HepG2 (cell line): ENCODE measurements around the gene PHACTR1. TPM values are rescaled to one million over a fixed set of nuclear protein-coding genes. Genes with fewer than 3 reads are reported as not detected.

Experiments used
- ATAC-seq: fragments of 200-7000 bp; cut with Tn5 transposase; 3 replicates; pipeline ENCODE4 v1.9.1; 2020; ENCODE audit warnings: mild to moderate bottlenecking, moderate library complexity
- BruUV-seq: library from RNA; stranded (reverse); fragments of 400-500 nt; replicated peaks from 2 replicates; lab custom pipeline; 2021; lab: Mats Ljungman, UMichigan
- CTCF ChIA-PET: fragments of 300-600 bp; formaldehyde crosslinking; extraction: SDS; loops from one replicate; lab custom pipeline; 2021; ENCODE audit warnings: low total read pairs, inconsistent platforms, low intra/inter-chr PET ratio; lab: Yijun Ruan, JAX
- POLR2A ChIA-PET: fragments of 350-600 bp; sonication (Branson Sonifier 250); formaldehyde crosslinking; loops from one replicate; lab custom pipeline; 2020; ENCODE audit warnings: antibody characterized with exemption, inconsistent platforms; lab: Yijun Ruan, JAX
- DNase-seq: peaks from one replicate; pipeline ENCODE4 v3.0.0-alpha.2; 2015; ENCODE audit warnings: low spot score
- FAIRE-seq: peaks from 3 replicates; lab custom pipeline; 2011; peaks lifted over from hg19 to GRCh38; lab: Jason Lieb, UNC
- H2AFZ ChIP-seq: one replicate; pipeline ENCODE4 v1.6.1; 2011; ENCODE audit warnings: low read length, inconsistent platforms
- H3K27ac ChIP-seq: fragments of 300-600 bp; 3 replicates; pipeline ENCODE4 v1.8.0; 2011; ENCODE audit warnings: mixed run types, mild to moderate bottlenecking, mixed read lengths, low read length, inconsistent platforms; ENCODE audit not compliant: insufficient read depth; ENCODE audit errors: extremely low read length
- H3K27me3 ChIP-seq, 2 experiments: fragments of 200-600 bp in 1 of 2; 2 replicates in 1 of 2; 3 replicates in 1 of 2; pipeline versions ENCODE4 v1.6.0 to v1.8.0; 2011; ENCODE audit warnings: low read length in 2 of 2, mild to moderate bottlenecking in 2 of 2, moderate library complexity in 2 of 2, inconsistent platforms in 1 of 2; ENCODE audit not compliant: insufficient read depth in 2 of 2, control insufficient read depth in 1 of 2
- H3K36me3 ChIP-seq, 2 experiments: fragments of 200-600 bp in 1 of 2; replicated peaks in 1 of 2; 2 replicates in 1 of 2; 3 replicates in 1 of 2; pipeline versions ENCODE4 v1.5.1 to v1.8.0; 2011; ENCODE audit warnings: low read length in 2 of 2, inconsistent platforms in 1 of 2; ENCODE audit not compliant: insufficient read depth in 2 of 2, control insufficient read depth in 1 of 2
- H3K4me1 ChIP-seq: 2 replicates; pipeline ENCODE4 v1.5.1; 2012; ENCODE audit warnings: low read length, inconsistent platforms; ENCODE audit not compliant: insufficient read depth
- H3K4me2 ChIP-seq: 2 replicates; pipeline ENCODE4 v1.6.0; 2011; ENCODE audit warnings: low read depth, low read length, inconsistent platforms
- H3K4me3 ChIP-seq, 3 experiments: fragments of 200-600 bp in 1 of 3; sonication (generic), shearing (Covaris generic) in 1 of 3; replicated peaks in 1 of 3; 2 replicates each; pipeline ENCODE4 v1.5.1; 2011 to 2016; ENCODE audit warnings: low read length in 3 of 3, inconsistent platforms in 2 of 3, low read depth in 2 of 3, mild to moderate bottlenecking in 2 of 3, control low read depth in 1 of 3, mixed read lengths in 1 of 3; ENCODE audit not compliant: insufficient read depth in 1 of 3
- H3K79me2 ChIP-seq: one replicate; pipeline ENCODE4 v1.6.1; 2011; ENCODE audit warnings: low read length, inconsistent platforms; ENCODE audit not compliant: insufficient read depth
- H3K9ac ChIP-seq: 2 replicates; pipeline ENCODE4 v1.6.0; 2011; ENCODE audit warnings: mild to moderate bottlenecking, low read depth, low read length, inconsistent platforms; ENCODE audit not compliant: insufficient read depth
- H3K9me3 ChIP-seq: 2 replicates; pipeline ENCODE4 v1.5.1; 2012; ENCODE audit warnings: mild to moderate bottlenecking, low read length
- H4K20me1 ChIP-seq: 2 replicates; pipeline ENCODE4 v1.6.0; 2011; ENCODE audit warnings: inconsistent platforms, mild to moderate bottlenecking, low read length, moderate library complexity; ENCODE audit not compliant: insufficient read depth
- AFF4 ChIP-seq: sonication (generic); formaldehyde crosslinking; IDR thresholded peaks from 2 replicates; pipeline ENCODE4 v1.4.0; 2020; ENCODE audit warnings: missing genetic modification reagents
- CEBPG ChIP-seq: IDR thresholded peaks from 2 replicates; pipeline ENCODE4 v1.6.1; 2016
- DMAP1 ChIP-seq: IDR thresholded peaks from 2 replicates; pipeline ENCODE4 v1.6.1; 2016
- ELF3 ChIP-seq: IDR thresholded peaks from 2 replicates; pipeline ENCODE4 v1.6.1; 2016; ENCODE audit warnings: missing genetic modification reagents, missing compliant biosample characterization
- HCFC1 ChIP-seq: fragments of 150-350 bp; IDR thresholded peaks from 2 replicates; pipeline ENCODE4 v1.6.1; 2014; ENCODE audit warnings: low read depth, low read length
- HES4 ChIP-seq: sonication (generic); formaldehyde crosslinking; IDR thresholded peaks from 2 replicates; pipeline ENCODE4 v1.9.0; 2021; ENCODE audit warnings: mild to moderate bottlenecking, missing genetic modification reagents, borderline replicate concordance
- PLRG1 ChIP-seq: fragments of 450-650 bp; conservative IDR thresholded peaks from 2 replicates; pipeline ENCODE4 v1.6.1; 2016
- RAD51 ChIP-seq: fragments of 450-650 bp; IDR thresholded peaks from 2 replicates; pipeline ENCODE4 v1.6.1; 2016; ENCODE audit warnings: borderline replicate concordance
- SNAPC5 ChIP-seq: sonication (generic); formaldehyde crosslinking; IDR thresholded peaks from 2 replicates; pipeline ENCODE4 v1.8.1; 2023; ENCODE audit warnings: mild to moderate bottlenecking, missing genetic modification reagents, borderline replicate concordance
- SPEN ChIP-seq: sonication (generic); formaldehyde crosslinking; IDR thresholded peaks from 2 replicates; pipeline ENCODE4 v1.5.1; 2020; ENCODE audit warnings: low read depth, mild to moderate bottlenecking, missing genetic modification reagents
- ZBTB38 ChIP-seq: sonication (generic); formaldehyde crosslinking; IDR thresholded peaks from 2 replicates; pipeline ENCODE4 v1.5.1; 2020; ENCODE audit warnings: mild to moderate bottlenecking, missing genetic modification reagents
- ZNF121 ChIP-seq: sonication (generic); formaldehyde crosslinking; IDR thresholded peaks from 2 replicates; pipeline ENCODE4 v1.5.0; 2020; ENCODE audit warnings: mild to moderate bottlenecking, missing genetic modification reagents
- ZNF180 ChIP-seq: sonication (generic); formaldehyde crosslinking; IDR thresholded peaks from 2 replicates; pipeline ENCODE4 v1.4.0; 2020; ENCODE audit warnings: low read depth, missing genetic modification reagents, borderline replicate concordance
- ZNF207 ChIP-seq: fragments of 450-650 bp; IDR thresholded peaks from 2 replicates; pipeline ENCODE4 v1.6.1; 2016; ENCODE audit warnings: antibody characterized with exemption, borderline replicate concordance
- ZNF225 ChIP-seq: sonication (generic); formaldehyde crosslinking; IDR thresholded peaks from 2 replicates; pipeline ENCODE4 v1.4.0; 2020; ENCODE audit warnings: mild to moderate bottlenecking, missing genetic modification reagents
- ZNF414 ChIP-seq: sonication (generic); formaldehyde crosslinking; IDR thresholded peaks from 2 replicates; pipeline ENCODE4 v1.5.0; 2020; ENCODE audit warnings: missing genetic modification reagents
- ZNF720 ChIP-seq: sonication (generic); formaldehyde crosslinking; IDR thresholded peaks from 2 replicates; pipeline ENCODE4 v1.4.0; 2020; ENCODE audit warnings: missing genetic modification reagents
- WGBS: methylation state at CpG from one replicate; pipeline ENCODE4 v1.1.6; 2017; ENCODE audit warnings: low lambda C conversion rate; 5-methylcytosine and 5-hydroxymethylcytosine counted together
- in situ Hi-C: cut with HindIII; loops from 2 replicates; pipeline ENCODE4 v1.10.0; 2017; ENCODE audit warnings: low pct_unique_long_range_greater_than_20kb; ENCODE audit not compliant: extremely low pct_ligation_motif_present
- intact Hi-C: fragments of 100-400 bp; cut with micrococcal nuclease; formaldehyde crosslinking; loops from one replicate; pipeline ENCODE4 v1.10.0; 2022; ENCODE audit not compliant: unreplicated experiment
- polyA plus RNA-seq, 8 experiments: library from polyadenylated mRNA; depleted of rRNA in 3 of 8; stranded (reverse) in 7 of 8; unstranded in 1 of 8; fragments of >200 nt; fragmentation: Illumina TruSeq in 4 of 8; extraction: Trizol in 4 of 8; gene quantifications; 2 replicates each; pipeline versions ENCODE4 v1.2.1 to v1.2.3, GENCODE V29; 2011 to 2016; ENCODE audit warnings: low read depth in 4 of 8, missing spikeins in 1 of 8, mixed read lengths in 1 of 8; ENCODE audit not compliant: insufficient read depth in 1 of 8
- total RNA-seq, 5 experiments: library from RNA; depleted of rRNA; stranded (reverse); fragments of >200 nt; fragmentation: Illumina TruSeq; extraction: Trizol; gene quantifications; 2 replicates each; pipeline ENCODE4 v1.2.3, GENCODE V29; 2016; ENCODE audit warnings: low read depth in 1 of 5

PHACTR1 gene
- total and polyA plus RNA-seq, 2 of the 13 experiments (the other 11 are each of a cell fraction or from before 2014, with no cell fraction given): 0.09 TPM; not detected in 1

GRCh38 chr6:13011612-13012146, 295.1 kb downstream of the PHACTR1 start:
- no peak overlapping the region for H3K4me2 ChIP-seq
- TF ChIP-seq HES4 (CRISPR knock-in tag): no peak
- TF ChIP-seq ZNF225 (CRISPR knock-in tag): no peak
- no peak for TF ChIP-seq ZNF207
- no peak for TF ChIP-seq CEBPG (CRISPR knock-in tag)
- TF ChIP-seq AFF4 (CRISPR knock-in tag): no peak
- TF ChIP-seq SNAPC5 (CRISPR knock-in tag): no peak
- no peak for TF ChIP-seq RAD51
- TF ChIP-seq ZBTB38 (CRISPR knock-in tag): no peak
- no peak for TF ChIP-seq ZNF121
- no peak for TF ChIP-seq SPEN
- no peak for TF ChIP-seq PLRG1
- no peak for TF ChIP-seq ZNF414 (CRISPR knock-in tag)
- TF ChIP-seq ZNF720 (CRISPR knock-in tag): no peak
- no peak for TF ChIP-seq HCFC1
- no peak for TF ChIP-seq DMAP1
- TF ChIP-seq ELF3 (CRISPR knock-in tag): no peak
- no peak for TF ChIP-seq ZNF180
- ATAC-seq (no peak), DNase-seq (peak; percentile 6), FAIRE-seq (no peak)
- H3K4me3 ChIP-seq: no peak overlapping the region
- no peaks in the 10 kb centered on the region for H3K79me2 ChIP-seq
- in situ Hi-C loops: no loop called here
- peaks cover 16 to 70% of the 10 kb centered on the region in 2 experiments for H3K27me3 ChIP-seq
- H3K27ac ChIP-seq: no peak overlapping the region
- intact Hi-C loops: no loop called here
- no TSS peak for BruUV-seq
- no peak overlapping the region for H2AFZ ChIP-seq
- ChIA-PET CTCF (no interaction called here), POLR2A (no interaction called here)
- no peaks in the 10 kb centered on the region for H3K36me3 ChIP-seq
- H4K20me1 ChIP-seq: no peaks in the 10 kb centered on the region
- WGBS: 11% methylated on average over 5 of the region's 5 CpGs
- no peaks in the 10 kb centered on the region for H3K4me1 ChIP-seq
- no peaks in the 10 kb centered on the region for H3K9me3 ChIP-seq
- H3K9ac ChIP-seq: no peak overlapping the region
